ENCODE results near the gene TSPAN15.
"Not testable (repeated sequence)": the region's sequence is repeated elsewhere in the genome, so short reads cannot be mapped to it uniquely, and the experiment has no call there.

The TSPAN15 gene

DNA sequence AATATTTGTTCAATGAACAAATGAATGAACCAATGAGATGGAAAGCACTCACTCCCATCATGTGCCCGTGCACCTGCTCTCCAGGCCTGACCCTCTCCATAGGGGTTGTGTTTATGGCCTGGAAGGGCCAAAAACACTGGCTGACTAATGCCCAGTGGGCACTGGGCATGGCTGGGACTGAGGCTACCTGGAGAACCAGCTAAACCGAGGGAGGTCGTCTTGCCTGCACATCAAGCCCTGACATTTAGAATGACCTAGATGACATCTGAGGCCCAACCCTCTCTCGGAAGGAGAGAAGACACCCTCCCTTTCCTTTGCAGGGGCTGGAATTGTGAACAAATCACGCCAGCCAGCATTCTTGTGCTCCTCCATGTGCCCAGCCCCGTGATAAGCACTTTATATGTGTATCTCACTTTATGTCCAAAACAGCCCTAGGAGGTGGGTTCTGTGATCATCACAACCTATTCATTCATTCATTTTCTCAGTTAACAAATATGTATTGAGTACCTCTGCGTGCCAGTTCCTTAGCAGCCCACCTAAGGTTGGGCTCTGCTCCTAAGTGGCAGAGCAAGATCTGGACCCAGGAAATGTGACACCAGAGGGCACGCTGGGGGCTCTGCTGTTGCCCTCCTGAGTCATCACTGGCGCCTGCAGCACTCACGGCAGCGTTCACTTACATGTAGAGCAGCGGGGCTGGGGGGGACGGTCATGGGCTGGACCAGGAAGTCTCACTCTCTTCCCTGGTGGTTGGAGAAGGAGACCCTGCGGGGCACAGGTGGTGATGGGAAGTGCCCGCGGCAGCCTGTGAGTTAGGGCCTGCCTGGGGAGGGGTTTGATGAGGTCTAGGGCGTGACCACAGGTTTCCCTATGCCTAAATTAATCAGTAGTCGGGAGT is 52.0 kb downstream of the TSPAN15 start:
- DNase-seq (ENCODE audit: low read depth) = no peak

GRCh38 chr10:69503896-69504265 is 52.6 kb downstream of the TSPAN15 start:
- no peak for DNase-seq (ENCODE audit: low read depth)

DNA sequence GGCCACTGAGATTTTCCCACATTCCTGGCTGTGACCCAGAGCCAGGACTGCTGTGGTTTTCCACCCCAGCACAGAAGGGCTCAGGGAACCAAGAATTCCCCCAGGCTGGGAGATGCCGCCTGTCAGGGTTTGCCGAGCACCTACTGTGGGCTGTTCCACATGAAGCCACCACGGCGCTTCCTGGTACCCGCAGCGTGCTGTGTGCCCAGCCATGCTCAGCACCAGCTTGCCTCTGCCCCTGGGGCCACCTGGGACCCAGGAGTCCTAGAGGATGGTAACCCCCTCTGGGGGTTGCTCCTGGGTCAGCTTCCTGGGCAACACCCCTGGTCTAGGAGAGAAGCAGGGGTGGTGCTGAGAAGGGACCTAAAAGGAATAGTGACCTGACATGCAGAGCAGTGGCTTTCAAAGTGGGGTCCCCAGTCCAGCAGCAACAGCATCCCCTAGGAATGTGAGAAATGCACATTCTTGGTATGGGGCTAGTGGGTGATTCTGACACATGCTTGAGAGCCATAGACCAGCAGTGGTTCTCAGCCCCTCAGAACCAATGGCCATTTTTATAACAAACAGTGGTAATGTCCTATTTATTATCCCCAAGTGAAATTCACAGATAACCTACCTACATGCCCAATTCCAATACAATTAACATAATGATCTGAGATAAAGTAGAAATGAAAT is 53.4 kb downstream of the TSPAN15 start:
- DNase-seq (ENCODE audit: low read depth) = no peak

DNA sequence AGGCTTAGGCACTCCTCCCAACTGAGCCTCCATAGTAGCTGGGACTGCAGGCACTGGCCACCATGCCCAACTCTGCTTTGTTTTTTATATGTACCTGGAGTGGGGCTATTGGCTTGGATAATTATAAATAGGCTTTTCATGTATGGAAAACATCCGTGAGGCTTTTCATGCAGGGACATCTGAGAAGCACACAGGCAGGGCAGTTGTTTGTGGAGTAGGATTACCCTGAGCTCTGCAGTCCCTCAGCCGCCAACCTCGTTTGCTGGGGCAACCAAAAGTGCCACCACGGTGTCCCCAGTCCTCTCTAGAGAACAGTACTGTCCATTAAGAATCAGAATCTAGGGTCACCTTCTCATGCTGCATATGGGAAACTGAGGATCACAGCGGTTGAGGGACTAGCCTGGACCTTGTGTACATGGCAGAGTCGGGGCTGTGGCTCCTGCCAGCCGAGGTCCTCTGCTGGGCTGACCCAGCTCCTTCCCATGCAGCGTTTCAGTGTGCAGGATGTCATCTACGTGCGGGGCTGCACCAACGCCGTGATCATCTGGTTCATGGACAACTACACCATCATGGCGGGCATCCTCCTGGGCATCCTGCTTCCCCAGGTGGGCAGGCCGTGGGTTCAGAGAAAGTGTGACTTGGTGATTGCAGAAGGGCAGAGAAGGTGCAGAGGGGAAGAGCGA is 54.5 kb downstream of the TSPAN15 start:
- no peak for DNase-seq (ENCODE audit: low read depth)

DNA sequence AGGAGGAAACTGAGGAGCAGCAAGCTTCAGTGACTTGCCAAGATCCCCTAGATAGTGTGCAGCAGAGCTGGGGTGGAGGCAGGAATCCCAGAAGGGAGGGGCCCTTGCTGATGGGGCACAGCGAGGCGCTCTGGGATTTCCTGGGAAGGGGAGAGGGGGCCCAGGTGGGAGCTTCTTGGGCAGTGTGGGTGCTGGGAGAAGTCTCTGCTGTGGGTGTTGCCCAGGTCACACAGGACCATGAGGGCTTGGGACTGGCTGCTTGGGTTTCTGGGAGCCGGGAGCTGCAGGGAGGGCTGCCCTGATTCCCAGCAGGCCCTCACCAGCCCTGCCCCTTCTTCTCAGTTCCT is 55.2 kb downstream of the TSPAN15 start:
- no peak for DNase-seq (ENCODE audit: low read depth)

DNA sequence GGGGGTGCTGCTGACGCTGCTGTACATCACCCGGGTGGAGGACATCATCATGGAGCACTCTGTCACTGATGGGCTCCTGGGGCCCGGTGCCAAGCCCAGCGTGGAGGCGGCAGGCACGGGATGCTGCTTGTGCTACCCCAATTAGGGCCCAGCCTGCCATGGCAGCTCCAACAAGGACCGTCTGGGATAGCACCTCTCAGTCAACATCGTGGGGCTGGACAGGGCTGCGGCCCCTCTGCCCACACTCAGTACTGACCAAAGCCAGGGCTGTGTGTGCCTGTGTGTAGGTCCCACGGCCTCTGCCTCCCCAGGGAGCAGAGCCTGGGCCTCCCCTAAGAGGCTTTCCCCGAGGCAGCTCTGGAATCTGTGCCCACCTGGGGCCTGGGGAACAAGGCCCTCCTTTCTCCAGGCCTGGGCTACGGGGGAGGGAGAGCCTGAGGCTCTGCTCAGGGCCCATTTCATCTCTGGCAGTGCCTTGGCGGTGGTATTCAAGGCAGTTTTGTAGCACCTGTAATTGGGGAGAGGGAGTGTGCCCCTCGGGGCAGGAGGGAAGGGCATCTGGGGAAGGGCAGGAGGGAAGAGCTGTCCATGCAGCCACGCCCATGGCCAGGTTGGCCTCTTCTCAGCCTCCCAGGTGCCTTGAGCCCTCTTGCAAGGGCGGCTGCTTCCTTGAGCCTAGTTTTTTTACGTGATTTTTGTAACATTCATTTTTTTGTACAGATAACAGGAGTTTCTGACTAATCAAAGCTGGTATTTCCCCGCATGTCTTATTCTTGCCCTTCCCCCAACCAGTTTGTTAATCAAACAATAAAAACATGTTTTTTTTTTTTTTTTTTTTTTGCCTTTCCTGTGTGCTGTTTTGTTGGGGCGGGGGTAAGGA is 55.8 kb downstream of the TSPAN15 start:
- DNase-seq (ENCODE audit: low read depth) = no peak

DNA sequence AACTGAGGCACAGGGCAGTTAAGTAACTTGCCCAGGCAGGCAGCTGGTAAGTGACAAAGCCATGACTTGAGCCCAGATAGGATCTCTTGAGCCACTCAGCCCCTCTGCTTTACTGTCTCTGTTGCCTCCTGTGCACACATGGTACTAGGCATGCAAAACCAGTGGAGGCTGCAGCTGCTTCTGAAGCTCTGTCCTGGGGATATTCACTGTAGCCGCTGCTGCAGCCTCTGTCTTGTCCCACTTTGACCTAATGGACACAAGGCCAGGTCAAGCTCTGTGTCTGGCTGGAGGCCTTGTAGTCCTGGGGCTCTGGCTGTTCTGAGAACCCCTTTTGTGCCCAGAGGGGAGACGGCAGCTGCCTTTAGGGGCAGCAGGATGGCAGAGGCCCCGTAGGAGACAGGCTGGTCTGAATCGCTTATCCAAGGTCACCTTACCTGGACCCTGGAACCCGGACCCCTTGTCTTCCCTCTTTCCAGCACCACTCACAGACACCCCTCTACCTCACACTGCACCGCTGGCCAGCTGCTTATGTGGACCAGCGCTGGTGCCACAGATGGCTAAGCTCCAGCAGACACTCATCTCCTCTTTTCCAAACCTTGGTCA is 57.6 kb downstream of the TSPAN15 start:
- no peak for DNase-seq (ENCODE audit: low read depth)

DNA sequence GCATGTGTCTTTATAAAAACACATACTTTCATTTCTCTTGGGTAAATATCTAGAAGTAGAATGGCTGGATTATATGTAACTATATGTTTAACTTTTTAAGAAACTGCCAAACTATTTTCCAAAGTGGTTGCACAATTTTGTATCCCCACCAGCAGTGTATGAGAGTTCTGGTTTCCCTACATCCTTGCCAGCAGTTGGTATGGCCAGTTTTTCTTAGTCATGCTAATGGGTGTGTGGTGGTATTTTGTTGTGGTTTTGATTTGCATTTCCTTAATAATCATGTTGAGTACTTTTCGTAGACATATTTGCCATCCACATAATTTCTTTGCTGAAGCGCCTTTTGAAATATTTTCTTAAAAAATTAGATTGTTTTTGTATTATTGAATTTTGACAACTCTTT is 61.6 kb downstream of the TSPAN15 start:
- DNase-seq (ENCODE audit: low read depth) = no peak

- no peak for DNase-seq (ENCODE audit: low read depth)
Measured at GRCh38 chr10:69513617-69514016, 62.4 kb downstream of the TSPAN15 start.

- DNase-seq (ENCODE audit: low read depth) = peak; percentile 63
Measured at GRCh38 chr10:69515699-69516259, 64.5 kb downstream of the TSPAN15 start.

GRCh38 chr10:69516316-69516715 is 65.1 kb downstream of the TSPAN15 start:
- DNase-seq (ENCODE audit: low read depth) = no peak

DNA sequence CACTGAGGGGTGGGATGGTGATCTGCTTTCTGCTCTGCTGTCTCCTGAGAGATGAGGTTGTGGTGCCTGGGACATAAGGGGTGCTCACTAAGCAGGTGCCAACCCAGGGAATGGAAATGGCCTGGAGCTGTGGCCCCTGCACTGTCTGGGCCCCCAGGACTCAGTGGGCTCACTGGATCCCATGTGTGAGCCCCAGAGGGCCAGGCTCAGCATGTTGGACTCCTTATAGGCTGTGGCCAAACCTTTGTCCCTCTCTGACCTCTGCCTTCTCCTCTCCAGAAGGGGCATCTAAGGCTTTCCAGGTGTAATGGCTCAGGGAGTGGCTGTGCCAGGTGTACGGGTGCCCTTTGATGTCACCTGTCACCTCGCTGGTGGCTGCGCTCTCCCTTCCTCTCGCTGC is 65.5 kb downstream of the TSPAN15 start:
- no peak for DNase-seq (ENCODE audit: low read depth)

DNA sequence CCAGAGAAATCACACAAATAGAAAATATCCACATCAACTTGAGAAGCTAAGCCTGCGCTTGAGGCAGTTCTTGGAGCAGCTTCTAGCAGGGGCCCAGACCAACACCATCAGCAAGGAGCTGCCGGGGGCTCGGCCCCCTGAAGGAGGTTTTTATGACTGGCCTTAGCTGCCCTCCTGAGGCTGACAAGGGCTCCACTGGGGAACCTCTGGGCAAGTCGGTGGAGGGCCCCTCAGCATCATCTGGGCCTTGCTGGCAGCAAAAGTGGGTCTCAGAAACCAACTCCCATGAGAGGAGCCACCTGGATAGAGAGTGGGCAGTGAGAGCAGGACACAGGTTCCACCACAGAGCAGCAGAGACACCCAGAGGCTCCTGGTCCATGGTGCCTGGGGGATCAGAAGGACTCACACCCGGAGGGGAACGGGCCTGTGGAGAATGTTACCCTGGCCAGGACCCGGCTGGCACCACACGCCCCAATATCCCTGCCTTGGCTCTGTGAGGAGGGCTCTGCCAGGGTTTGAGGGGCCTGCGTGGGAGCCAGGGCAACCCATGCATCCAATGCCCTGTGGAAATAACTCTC is 66.1 kb downstream of the TSPAN15 start:
- DNase-seq (ENCODE audit: low read depth) = no peak

DNA sequence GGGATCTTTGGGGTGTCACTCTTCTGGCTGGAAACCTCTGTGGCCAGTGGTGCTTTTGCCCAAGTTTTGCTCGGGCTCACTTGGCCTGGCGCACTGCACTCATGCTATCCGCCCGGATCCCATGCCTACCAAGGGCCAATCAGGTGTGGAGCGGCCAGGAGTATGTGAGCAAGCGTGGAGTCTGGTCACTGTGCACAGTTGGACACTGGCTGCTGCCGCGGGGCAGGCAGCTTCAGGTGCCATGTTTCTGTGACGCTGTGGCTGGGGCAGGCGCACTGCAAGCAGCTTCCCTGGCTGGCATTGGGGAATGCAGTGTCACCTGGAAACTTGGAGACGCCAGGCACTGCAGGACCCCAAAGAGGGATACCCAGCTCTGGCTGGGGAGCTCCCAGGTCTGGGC is 76.7 kb downstream of the TSPAN15 start:
- no peak for DNase-seq (ENCODE audit: low read depth)

DNA sequence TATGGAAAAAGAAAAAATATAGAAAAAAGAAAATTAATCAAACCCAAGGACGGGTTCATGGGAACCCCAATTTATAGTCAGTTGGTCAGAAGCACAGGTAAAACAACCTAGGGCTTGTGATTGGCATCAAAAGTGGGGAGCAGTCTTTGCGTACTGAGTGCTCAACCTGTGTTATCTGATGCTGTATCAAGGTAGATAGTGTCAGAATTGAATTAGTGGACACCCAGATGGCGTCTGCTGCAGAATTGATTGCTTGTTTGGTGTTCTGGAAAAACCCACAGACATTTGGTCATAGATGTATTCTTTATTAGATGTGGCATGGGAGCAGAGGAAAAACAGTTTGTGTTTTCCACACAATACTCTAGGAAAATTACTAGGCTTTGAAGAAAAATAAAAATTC is 82.4 kb downstream of the TSPAN15 start:
- no peak for DNase-seq (ENCODE audit: low read depth)

GRCh38 chr10:69536521-69536920 is 85.3 kb downstream of the TSPAN15 start:
- not testable (repeated sequence) for DNase-seq (ENCODE audit: low read depth)

DNA sequence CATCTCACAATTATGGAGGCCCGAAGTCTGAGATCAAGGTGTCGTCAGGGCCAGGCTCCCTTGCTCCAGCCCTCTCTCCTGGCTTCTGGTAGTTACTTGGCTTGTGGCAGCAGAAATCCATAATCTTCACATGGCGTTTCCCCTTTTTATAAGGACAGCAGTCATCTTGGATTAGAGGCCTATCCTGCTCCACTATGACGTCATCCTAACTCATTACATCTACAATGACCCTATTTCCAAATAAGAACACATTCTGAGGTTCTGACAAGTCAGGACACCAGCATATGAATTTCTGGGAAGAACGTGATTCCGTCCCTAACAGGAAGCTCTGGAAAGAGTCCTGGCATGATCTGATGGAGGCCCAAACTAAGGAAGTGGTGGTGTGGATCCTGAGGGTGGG is 86.2 kb downstream of the TSPAN15 start:
- DNase-seq (ENCODE audit: low read depth) = no peak

GRCh38 chr10:69538461-69538860 is 87.2 kb downstream of the TSPAN15 start:
- DNase-seq (ENCODE audit: low read depth) = no peak

DNA sequence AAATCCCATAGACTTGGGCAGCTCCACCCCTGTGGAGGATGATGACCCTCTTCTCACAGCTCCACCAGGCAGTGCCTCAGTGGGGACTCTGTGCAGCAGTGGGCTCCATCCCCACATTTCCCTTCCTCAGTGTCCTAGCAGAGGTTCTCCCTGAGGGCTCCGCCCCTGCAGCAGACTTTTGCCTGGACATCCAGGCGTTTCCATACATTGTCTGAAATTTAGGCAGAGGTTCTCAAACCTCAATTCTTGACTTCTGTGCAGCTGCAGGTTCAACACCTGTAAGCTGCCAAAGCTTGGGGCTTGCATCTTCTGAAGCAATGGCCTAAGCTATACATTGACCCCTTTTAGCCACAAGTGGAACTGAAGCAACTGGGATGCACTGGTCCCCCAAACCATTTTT is 90.2 kb downstream of the TSPAN15 start:
- DNase-seq (ENCODE audit: low read depth) = no peak

DNA sequence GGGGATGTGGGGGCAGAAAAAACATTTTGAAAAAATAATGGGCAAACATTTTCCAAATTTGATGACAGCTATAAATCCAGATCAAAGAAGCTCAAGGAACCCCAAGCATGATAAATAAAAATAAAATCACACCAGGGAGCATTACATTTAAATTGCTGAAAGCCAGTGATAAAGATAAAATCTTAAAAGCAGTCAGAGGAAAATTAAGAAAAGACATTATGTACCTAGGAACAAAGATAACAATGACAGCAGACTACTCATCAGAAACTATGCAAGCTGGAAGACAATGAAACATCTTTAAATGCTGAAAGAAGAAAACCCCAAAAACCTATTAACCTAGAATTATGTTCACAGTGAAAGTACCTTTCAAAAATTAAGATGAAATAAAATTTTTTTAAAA is 98.7 kb downstream of the TSPAN15 start:
- DNase-seq (ENCODE audit: low read depth) = no peak

GRCh38 chr10:69552268-69552667 is 101.0 kb downstream of the TSPAN15 start:
- DNase-seq (ENCODE audit: low read depth) = no peak

All from iris pigment epithelial cell (primary cell).